Stimulated activated CD4-positive, alpha-beta T cell treated with anti-CD3 and anti-CD28 coated beads, Interleukin-4, amount 100 ng/mL, for 24 hours (primary cell): ENCODE results near the gene SHC4.
A peak's percentile ranks its signal among the peaks of the same experiment; 100 is the strongest.

ENCODE experiments used
- DNase-seq: peaks from one replicate; pipeline ENCODE4 v3.0.0-alpha.2; 2020

SHC4 gene

GRCh38 chr15:48966595-48967301, 3.0 kb upstream of the SHC4 start:
- peak; percentile 19 for DNase-seq

GRCh38 chr15:48965972-48966371, 2.3 kb upstream of the SHC4 start:
- no peak for DNase-seq

GRCh38 chr15:48964898-48965297, 1.2 kb upstream of the SHC4 start:
- no peak for DNase-seq

- no peak for DNase-seq
Observed at GRCh38 chr15:48962662-48963523, 826 bp downstream of the SHC4 start.

GRCh38 chr15:48955967-48956366, 7.8 kb downstream of the SHC4 start:
- DNase-seq, result no peak

- no peak for DNase-seq
Observed at GRCh38 chr15:48955370-48955769, 8.3 kb downstream of the SHC4 start.

- no peak for DNase-seq
Observed at GRCh38 chr15:48954538-48954937, 9.2 kb downstream of the SHC4 start.

- no peak for DNase-seq
Observed at GRCh38 chr15:48946840-48947187, 16.9 kb downstream of the SHC4 start.

- no peak for DNase-seq
Observed at GRCh38 chr15:48946074-48946839, 17.5 kb downstream of the SHC4 start.

GRCh38 chr15:48945386-48945785, 18.3 kb downstream of the SHC4 start:
- DNase-seq, result no peak

GRCh38 chr15:48941904-48942303, 21.8 kb downstream of the SHC4 start:
- DNase-seq, result no peak

- peak; percentile 7 for DNase-seq
Observed at GRCh38 chr15:48940508-48940907, 23.2 kb downstream of the SHC4 start.

GRCh38 chr15:48939648-48940047, 24.1 kb downstream of the SHC4 start:
- DNase-seq, result no peak

- no peak for DNase-seq
Observed at GRCh38 chr15:48937886-48938285, 25.8 kb downstream of the SHC4 start.

GRCh38 chr15:48936666-48937065, 27.1 kb downstream of the SHC4 start:
- DNase-seq, result no peak

GRCh38 chr15:48935236-48935635, 28.5 kb downstream of the SHC4 start:
- DNase-seq, result no peak

GRCh38 chr15:48930735-48931134, 33.0 kb downstream of the SHC4 start:
- no peak for DNase-seq

GRCh38 chr15:48929661-48930060, 34.1 kb downstream of the SHC4 start:
- no peak for DNase-seq

- DNase-seq, result peak; percentile 58
Observed at GRCh38 chr15:48928877-48929538, 34.7 kb downstream of the SHC4 start.

GRCh38 chr15:48925714-48926223, 38.0 kb downstream of the SHC4 start:
- DNase-seq, result peak; percentile 14

GRCh38 chr15:48924528-48925393, 39.0 kb downstream of the SHC4 start:
- DNase-seq, result no peak

GRCh38 chr15:48922046-48922445, 41.7 kb downstream of the SHC4 start:
- DNase-seq, result no peak
